ENCODE measurements around the gene ANKRD66.

The ANKRD66 gene

DNA sequence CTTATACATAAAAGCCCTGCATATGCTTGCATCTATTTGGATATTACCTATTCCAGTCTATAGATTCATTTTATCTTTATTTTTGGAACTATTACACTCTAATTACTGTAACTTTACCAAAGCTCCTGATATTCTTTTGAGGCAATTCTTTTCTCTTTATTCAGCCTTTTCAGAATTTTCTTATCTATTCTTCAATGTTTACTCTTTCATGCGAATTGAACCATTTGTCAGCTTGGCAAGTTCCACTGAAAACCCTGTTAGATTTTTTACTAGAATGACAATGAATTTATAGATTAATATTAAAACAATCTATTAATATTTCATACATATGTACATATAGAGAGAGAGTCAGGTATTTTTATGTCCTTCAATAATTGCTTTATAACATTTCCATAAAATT, 45.9 kb downstream of the ANKRD66 start:
- DNase-seq, result no peak

GRCh38 chr6:46793138-46793537, 46.4 kb downstream of the ANKRD66 start, which contains the start of gene MEP1A:
Gene MEP1A, plus strand, starts transcription at chr6:46793389. Its CDS starts 10 bp downstream, at chr6:46793399.
- no peak for DNase-seq

GRCh38 chr6:46794068-46794467, 47.3 kb downstream of the ANKRD66 start:
- DNase-seq, result no peak

DNA sequence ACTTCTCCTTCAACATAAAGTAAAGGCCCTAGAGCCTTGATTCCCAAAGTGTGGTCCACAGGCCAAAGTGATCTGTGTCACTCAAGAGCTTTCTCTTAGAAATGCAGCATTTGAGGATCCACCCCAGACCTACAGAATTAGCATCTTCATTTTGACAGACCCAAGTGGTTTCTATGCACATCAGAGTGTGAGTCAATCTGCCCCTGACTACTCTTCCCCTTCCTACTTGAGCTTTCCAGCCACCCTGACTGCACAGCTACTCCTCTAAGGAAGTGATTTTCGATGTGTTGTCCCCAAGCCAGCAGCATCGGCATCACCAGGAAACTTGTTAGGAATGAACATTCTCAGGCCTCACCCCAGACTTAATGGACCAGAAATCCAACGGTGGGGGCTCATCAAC, 49.1 kb downstream of the ANKRD66 start:
- DNase-seq, result no peak

DNA sequence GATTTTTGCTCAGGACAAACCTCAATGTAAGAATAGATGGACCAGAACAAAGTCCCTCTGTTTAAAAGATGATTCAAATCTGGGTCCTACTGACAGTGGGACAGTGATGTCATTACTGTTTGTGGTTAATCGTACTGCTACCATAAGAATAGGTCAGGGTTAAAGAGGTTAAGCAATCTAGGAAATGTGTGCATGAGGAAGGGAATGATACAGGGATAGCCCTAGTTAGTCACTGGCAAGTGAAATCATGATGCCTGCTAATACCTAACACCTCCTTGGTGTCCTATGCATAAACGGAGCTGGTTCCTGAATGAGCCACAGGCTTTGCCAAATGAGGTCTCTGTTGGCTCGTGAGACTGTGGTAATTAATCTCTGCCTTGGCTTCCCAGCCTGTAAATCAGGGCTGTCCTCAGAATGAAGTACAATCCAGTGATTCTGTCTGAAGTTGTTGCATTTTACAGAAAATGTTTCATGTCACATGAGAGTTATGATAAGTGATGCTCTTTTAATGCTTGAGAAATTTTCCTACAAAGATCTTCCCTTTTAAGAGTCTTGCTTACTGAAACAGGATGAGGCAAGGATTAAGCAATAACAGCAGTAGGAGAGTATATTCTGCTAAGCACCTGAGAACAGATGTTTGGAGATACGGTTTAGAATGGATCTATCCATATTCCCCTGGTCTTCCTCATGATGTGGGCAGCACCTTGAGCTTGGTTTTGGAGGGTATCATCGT, 50.3 kb downstream of the ANKRD66 start:
- no peak for DNase-seq

DNA sequence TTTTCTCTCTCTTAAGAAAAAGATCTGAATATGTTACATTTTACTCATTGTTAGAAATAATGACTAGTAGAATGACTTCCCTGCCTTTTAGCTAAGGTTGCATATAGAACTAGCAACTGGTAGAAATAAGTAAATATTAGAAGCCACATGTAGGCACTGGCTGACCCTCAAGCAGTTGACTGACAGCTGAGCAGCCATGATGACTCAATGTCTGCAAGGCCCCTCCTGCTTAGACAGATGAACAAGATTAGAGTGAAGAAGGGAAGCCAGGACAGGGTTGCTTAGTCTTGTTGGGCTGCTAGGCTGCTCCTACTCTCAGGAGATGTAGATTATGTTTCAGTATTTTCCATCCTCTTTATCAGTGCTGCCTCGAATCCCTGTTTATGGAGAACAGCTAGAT, 52.9 kb downstream of the ANKRD66 start:
- no peak for DNase-seq

DNA sequence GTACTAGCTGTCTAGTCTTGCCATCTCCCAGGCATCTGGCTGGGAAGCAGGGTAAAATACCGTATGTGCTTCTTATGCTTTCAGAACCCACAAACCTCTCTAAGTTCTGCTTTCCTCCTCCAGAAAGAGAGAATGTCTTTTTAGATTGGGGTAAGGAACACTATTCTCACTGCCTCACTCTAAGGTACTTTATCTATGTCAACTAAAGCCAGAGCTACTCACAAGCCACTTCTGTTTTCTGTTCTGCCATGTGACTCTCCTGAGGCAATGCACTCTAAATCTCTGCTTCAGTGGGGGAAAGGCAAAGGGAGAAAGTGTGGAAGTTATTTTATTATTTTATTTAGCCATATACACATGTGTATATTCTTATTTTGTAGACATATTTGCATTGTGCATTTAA, 62.1 kb downstream of the ANKRD66 start:
- no peak for DNase-seq
